Caki2 (cell line): ENCODE results near the gene PAWR. TPM values are rescaled to one million over a fixed set of nuclear protein-coding genes. Genes with fewer than 3 reads are reported as not detected.
A peak's percentile ranks its signal among the peaks of the same experiment; 100 is the strongest.
"Not testable (repeated sequence)": the region's sequence is repeated elsewhere in the genome, so short reads cannot be mapped to it uniquely, and the experiment has no call there.

Experiments
- DNase-seq: peaks from one replicate; pipeline ENCODE4 v3.0.0-alpha.2; 2015; ENCODE audit warnings: low read depth
- in situ Hi-C: cut with HindIII; loops from 2 replicates; pipeline ENCODE4 v1.10.0; 2016; ENCODE audit warnings: low sequenced_read_pairs, low pct_unique_long_range_greater_than_20kb, mixed read lengths
- total RNA-seq: library from RNA; depleted of rRNA; stranded (reverse); fragments of >200 nt; shearing (Covaris generic); gene quantifications from 2 replicates; pipeline ENCODE4 v1.2.3, GENCODE V29; 2014; ENCODE audit warnings: low replicate concordance

PAWR gene
- total RNA-seq, 1 experiment from 2014 or later: 252 TPM

DNA sequence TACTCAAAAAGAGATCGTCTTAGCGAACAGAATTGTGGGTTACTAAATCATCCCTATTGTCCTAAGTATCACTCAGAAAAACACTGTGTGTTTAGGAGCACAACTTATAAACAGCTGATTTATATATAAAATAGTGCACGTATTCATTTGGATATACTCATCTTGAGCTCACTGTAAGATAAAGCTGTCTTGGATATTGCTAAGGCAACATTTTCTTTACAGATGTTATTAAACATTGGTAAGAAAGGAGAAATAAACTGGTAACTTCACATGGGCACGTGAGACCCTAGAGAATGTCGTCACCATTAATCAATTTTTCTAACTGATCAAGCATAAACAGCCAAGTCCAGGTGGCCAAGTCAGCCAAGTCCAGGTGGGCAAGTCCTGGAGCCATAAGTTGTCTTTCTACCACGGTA is 1.7 kb downstream of the PAWR start:
- no peak for DNase-seq

DNA sequence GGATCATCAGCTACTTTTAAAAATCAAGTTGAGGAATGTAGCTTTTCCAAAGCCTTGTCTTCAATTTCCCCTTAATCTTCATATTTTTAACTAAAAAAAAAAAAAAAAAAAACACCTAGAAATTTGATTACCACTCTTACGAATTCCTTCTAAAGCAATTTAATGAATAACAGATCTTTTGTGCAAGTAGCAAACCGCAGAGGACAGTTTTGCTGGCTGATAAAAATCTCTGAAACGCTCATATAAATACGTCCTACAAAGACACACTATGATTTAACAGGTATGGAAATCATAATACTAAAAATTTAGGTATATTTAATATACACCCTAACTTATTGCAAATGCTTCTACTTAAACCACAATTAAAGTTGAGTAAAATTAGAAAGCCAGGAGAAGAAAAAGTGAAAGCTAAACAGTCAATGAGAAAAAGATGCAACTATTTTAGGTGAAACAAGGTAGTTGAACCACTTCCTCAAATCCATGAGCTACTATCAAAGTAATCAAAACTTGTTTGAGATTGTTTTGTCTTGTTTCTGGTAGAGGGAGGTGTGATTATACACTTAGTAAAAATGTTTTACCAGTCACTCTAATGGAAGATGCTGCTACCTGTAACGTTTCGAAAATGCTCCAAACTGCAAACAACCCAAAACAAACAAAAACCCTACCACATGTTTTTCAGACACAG is 2.2 kb downstream of the PAWR start:
- peak; percentile 52 for DNase-seq
- in situ Hi-C loops: no loop called here

More for the DNA sequence above, 1.7 kb downstream of the PAWR start:
- in situ Hi-C loops: no loop called here

DNA sequence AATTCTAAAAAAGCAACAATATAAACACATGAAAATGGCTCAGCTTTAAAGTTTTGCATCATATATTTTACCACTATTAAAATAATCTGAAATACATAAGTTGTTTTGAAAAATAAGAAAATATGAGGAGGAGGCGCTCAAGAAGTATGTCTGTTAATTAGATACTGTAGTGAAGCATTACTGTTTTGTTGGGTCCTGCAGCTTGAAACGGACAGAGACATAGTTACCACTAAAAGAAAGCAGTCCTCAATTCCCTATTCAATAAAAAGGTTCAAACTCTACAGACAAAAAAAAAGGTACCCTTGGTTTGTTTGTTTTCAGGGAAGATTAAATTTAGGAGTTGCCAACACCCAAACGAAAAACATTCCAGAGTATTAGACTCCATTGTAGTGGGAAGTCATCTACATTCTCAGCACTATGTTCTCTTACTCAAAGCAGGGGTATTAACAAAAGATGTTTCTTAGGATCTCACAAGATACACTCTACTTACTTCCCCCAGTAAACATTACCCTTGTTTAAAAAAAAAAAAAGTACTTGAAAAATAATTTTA is 3.0 kb downstream of the PAWR start:
- peak; percentile 61 for DNase-seq
- in situ Hi-C loops: no loop called here

DNA sequence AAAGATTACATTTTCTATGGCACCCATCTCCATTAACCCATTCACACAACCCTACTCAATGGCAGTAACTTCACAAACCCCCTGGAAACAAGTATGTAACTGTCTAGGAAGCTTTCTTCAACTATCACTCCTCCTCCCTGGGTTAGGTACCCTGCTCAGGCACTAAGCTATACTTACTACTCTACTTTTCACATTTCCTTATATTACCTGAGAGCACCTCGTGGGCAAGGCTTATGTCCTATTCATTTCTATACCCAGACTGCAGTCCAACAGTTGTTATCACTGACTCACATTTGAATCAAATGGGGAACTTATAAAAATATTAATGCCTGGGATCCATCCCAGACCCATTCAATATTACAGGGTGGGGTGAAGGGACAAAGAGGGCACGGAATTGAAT is 4.6 kb downstream of the PAWR start:
- DNase-seq: peak; percentile 54
- in situ Hi-C loops: no loop called here

GRCh38 chr12:79685068-79685467 is 5.7 kb downstream of the PAWR start:
- peak; percentile 74 for DNase-seq
- in situ Hi-C loops: no loop called here

GRCh38 chr12:79684338-79684737 is 6.4 kb downstream of the PAWR start:
- in situ Hi-C loops, DNase-seq: not testable (repeated sequence)

GRCh38 chr12:79682593-79682992 is 8.2 kb downstream of the PAWR start:
- in situ Hi-C loops: no loop called here
- no peak for DNase-seq

DNA sequence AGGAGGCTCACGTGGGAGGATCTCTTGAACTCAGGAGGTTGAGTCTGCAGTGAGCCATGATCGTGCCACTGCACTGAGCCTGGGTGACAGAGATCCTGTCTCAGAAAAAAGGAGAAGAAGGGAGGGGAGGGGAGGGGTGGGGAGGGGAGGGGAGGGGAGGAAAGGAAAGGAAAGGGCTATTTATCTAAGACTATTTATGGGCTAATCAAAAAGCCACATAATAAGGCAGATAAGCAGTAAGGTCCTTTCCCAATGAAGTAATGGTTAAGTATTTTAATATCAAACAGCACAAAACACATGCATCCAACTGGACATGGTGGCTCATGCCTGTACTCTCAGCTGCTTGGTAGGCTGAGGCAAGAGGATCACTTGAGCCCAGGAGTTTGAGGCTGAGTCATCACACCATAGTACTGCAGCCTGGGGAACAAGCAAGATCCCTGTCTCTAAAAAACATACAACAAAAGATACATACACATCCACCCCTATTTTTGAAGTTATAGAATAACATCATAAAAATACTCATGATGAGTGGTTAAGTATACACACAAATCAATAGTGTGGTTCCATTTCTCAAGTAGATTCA is 9.7 kb downstream of the PAWR start:
- peak; percentile 46 for DNase-seq
- in situ Hi-C loops: no loop called here

DNA sequence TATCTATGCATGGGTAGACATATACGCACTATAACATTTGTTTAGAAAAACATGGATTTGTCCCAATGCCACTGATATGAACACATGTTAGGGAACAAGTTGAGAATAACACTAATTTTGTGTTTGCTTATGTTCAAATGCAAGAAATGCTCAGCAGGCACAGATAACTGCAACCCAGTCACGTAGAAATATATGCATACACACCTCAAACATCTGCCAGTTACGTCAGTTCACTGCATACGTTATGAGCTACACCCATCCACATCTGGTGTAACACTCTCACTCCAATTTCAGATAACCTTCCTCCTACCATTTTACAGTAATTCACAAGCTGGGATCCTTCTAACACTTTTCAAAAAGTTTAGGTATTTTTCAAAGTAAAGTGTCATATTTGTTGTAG is 10.7 kb downstream of the PAWR start:
- in situ Hi-C loops: no loop called here
- DNase-seq: no peak

DNA sequence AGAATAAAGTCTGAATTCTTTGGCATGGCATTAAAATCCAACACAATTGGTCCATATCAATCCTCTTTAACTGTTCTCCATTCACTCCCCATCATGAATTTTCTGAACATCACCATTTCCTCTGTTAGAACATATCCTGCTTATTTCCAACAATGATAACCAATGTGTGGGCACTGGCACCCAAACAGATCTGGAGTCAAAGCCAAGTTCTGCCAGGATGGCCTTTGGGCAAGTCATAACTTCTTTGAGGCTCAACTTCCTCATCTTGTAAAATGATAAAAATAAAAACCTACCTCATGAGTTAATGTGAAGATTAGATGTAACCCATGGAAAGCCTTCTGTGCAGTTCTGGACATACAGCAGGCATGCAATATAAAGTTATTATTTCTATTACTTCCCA is 12.5 kb downstream of the PAWR start:
- no peak for DNase-seq
- in situ Hi-C loops: no loop called here

GRCh38 chr12:79677672-79678071 is 13.1 kb downstream of the PAWR start:
- no peak for DNase-seq
- in situ Hi-C loops: no loop called here

- no peak for DNase-seq
- in situ Hi-C loops: no loop called here
These were observed 14.2 kb downstream of the PAWR start for GRCh38 chr12:79676579-79676978.

- in situ Hi-C loops: no loop called here
- DNase-seq: no peak
These were observed 16.1 kb downstream of the PAWR start for GRCh38 chr12:79674629-79675028.

- in situ Hi-C loops: no loop called here
- DNase-seq: no peak
These were observed 17.4 kb downstream of the PAWR start for GRCh38 chr12:79673354-79673753.

GRCh38 chr12:79668113-79668512 is 22.7 kb downstream of the PAWR start:
- in situ Hi-C loops: no loop called here
- peak; percentile 33 for DNase-seq

GRCh38 chr12:79665212-79665887 is 25.4 kb downstream of the PAWR start:
- in situ Hi-C loops: no loop called here
- DNase-seq: no peak

- DNase-seq: no peak
- in situ Hi-C loops: no loop called here
These were observed 26.2 kb downstream of the PAWR start for GRCh38 chr12:79664518-79664917.

- DNase-seq: no peak
- in situ Hi-C loops: no loop called here
These were observed 28.5 kb downstream of the PAWR start for GRCh38 chr12:79662046-79662811.

GRCh38 chr12:79661629-79662028 is 29.1 kb downstream of the PAWR start:
- no peak for DNase-seq
- in situ Hi-C loops: no loop called here
